GM21529 (cell line): ENCODE data around the gene P4HTM.

Experiments
- ATAC-seq: cut with Tn5 transposase; IDR thresholded peaks from one replicate; pipeline ENCODE4 v1.9.1; 2021; ENCODE audit not compliant: unreplicated experiment

Gene P4HTM

GRCh38 chr3:48983096-48983495 lies 6.9 kb upstream of the P4HTM start:
- ATAC-seq, result no peak

- ATAC-seq, result no peak
These were observed 5.4 kb upstream of the P4HTM start for GRCh38 chr3:48984663-48985062.

GRCh38 chr3:48985831-48986376 lies 4.1 kb upstream of the P4HTM start:
- no peak for ATAC-seq

GRCh38 chr3:48989126-48989795 lies 780 bp upstream of the P4HTM start:
- ATAC-seq, result no peak

GRCh38 chr3:48990636-48991469 lies 812 bp downstream of the P4HTM start:
- ATAC-seq, result peak; percentile 13

GRCh38 chr3:48991851-48992545 lies 2.0 kb downstream of the P4HTM start:
- no peak for ATAC-seq

- no peak for ATAC-seq
These were observed 3.8 kb downstream of the P4HTM start for GRCh38 chr3:48993834-48994233.

- ATAC-seq, result no peak
These were observed 6.6 kb downstream of the P4HTM start for GRCh38 chr3:48996640-48997039.

- no peak for ATAC-seq
These were observed 7.1 kb downstream of the P4HTM start for GRCh38 chr3:48997102-48997635.

- no peak for ATAC-seq
These were observed 7.9 kb downstream of the P4HTM start for GRCh38 chr3:48997714-48998637.

- ATAC-seq, result no peak
These were observed 9.2 kb downstream of the P4HTM start for GRCh38 chr3:48999085-48999858.

- ATAC-seq, result no peak
These were observed 11.1 kb downstream of the P4HTM start for GRCh38 chr3:49001155-49001554.

GRCh38 chr3:49004352-49005302 lies 14.6 kb downstream of the P4HTM start:
- no peak for ATAC-seq

GRCh38 chr3:49005303-49005680 lies 15.3 kb downstream of the P4HTM start:
- no peak for ATAC-seq

GRCh38 chr3:49005998-49006397 lies 16.0 kb downstream of the P4HTM start:
- ATAC-seq, result no peak

GRCh38 chr3:49006408-49007067 lies 16.5 kb downstream of the P4HTM start:
- no peak for ATAC-seq

- ATAC-seq, result peak; percentile 81
These were observed 17.2 kb downstream of the P4HTM start, which contains the start of gene WDR6 for GRCh38 chr3:49007068-49007770. WDR6 (plus strand) TSS chr3:49007391; CDS start chr3:49007432, 41 bp downstream.
